ENCODE results near the gene ELFN2. TPM values are rescaled to one million over a fixed set of nuclear protein-coding genes. Genes with fewer than 3 reads are reported as not detected.

The ELFN2 gene
- polyA plus RNA-seq, 4 donors = 0.07 to 0.16 TPM; not detected in 2

GRCh38 chr22:37344735-37345449 lies 82.4 kb downstream of the ELFN2 start:
- Histone ChIP-seq H3K9me3 (ENCODE audit: control insufficient read depth in 2 of 2, insufficient read depth in 1 of 2, low read depth in 1 of 2, low read length in 1 of 2) (no peaks in the 10 kb centered on the region), H3K27me3 (ENCODE audit: control insufficient read depth in 3 of 3, insufficient read depth in 3 of 3, low read length in 3 of 3) (no peaks in the 10 kb centered on the region), H3K36me3 (ENCODE audit: control insufficient read depth in 3 of 3, insufficient read depth in 2 of 3, low read depth in 1 of 3, low read length in 3 of 3) (no peaks in the 10 kb centered on the region), H3K4me1 (ENCODE audit: control insufficient read depth in 3 of 3, insufficient read depth in 2 of 3, low read depth in 1 of 3, low read length in 2 of 3) (peaks cover 0 to 12% (median 6%) of the 10 kb centered on the region in 3 donors), H3K4me3 (ENCODE audit: low read depth in 1 of 3, low read length in 3 of 3) (no peak overlapping the region), H3K27ac (ENCODE audit: low read depth in 1 of 3, low read length in 2 of 3) (no peak overlapping the region)
- 76 to 78% (median 78%) methylated on average over 10 to 13 of the region's 13 CpGs for WGBS, 3 donors
- FAIRE-seq (no peak), DNase-seq (no peak)

GRCh38 chr22:37343863-37344734 lies 83.2 kb downstream of the ELFN2 start:
- no peak for DNase-seq
- Histone ChIP-seq H3K27ac (ENCODE audit: low read depth in 1 of 3, low read length in 2 of 3) (no peak overlapping the region), H3K36me3 (ENCODE audit: control insufficient read depth in 3 of 3, insufficient read depth in 2 of 3, low read depth in 1 of 3, low read length in 3 of 3) (no peaks in the 10 kb centered on the region), H3K9me3 (ENCODE audit: control insufficient read depth in 2 of 2, insufficient read depth in 1 of 2, low read depth in 1 of 2, low read length in 1 of 2) (no peaks in the 10 kb centered on the region), H3K4me1 (ENCODE audit: control insufficient read depth in 3 of 3, insufficient read depth in 2 of 3, low read depth in 1 of 3, low read length in 2 of 3) (peaks cover 2 to 16% (median 6%) of the 10 kb centered on the region in 3 donors), H3K4me3 (ENCODE audit: low read depth in 1 of 3, low read length in 3 of 3) (no peak overlapping the region), H3K27me3 (ENCODE audit: control insufficient read depth in 3 of 3, insufficient read depth in 3 of 3, low read length in 3 of 3) (no peaks in the 10 kb centered on the region)
- 68 to 77% (median 69%) methylated on average over 12 to 17 of the region's 17 CpGs for WGBS, 3 donors
- FAIRE-seq = no peak

DNA sequence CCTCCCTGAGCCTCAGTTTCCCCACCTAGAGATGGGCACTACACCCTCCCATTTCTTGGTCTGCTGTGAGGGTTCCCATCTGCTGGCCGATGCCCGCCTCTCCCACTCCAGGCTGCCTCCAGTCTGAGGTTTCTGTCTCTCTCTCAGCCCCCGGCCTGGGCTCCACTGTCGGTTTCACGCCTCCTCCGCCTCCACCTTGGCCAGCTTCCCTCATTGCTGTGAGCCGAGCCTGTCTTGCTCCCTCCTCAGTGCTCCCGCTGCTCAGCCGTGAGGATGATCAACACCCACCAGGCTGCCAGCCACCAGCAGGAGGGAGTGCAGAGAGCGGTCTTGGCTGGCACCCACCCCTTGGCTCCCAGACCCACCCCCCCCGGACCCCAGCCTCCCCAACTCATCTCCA lies 83.9 kb downstream of the ELFN2 start:
- 61 to 69% (median 64%) methylated on average over 11 of the region's 11 CpGs for WGBS, 3 donors

GRCh38 chr22:37342065-37342464 lies 85.2 kb downstream of the ELFN2 start:
- WGBS, 3 donors = 80 to 84% (median 83%) methylated on average over 6 of the region's 6 CpGs
- Histone ChIP-seq H3K36me3 (ENCODE audit: control insufficient read depth in 3 of 3, insufficient read depth in 2 of 3, low read depth in 1 of 3, low read length in 3 of 3) (no peaks in the 10 kb centered on the region), H3K27me3 (ENCODE audit: control insufficient read depth in 3 of 3, insufficient read depth in 3 of 3, low read length in 3 of 3) (no peaks in the 10 kb centered on the region), H3K27ac (ENCODE audit: low read depth in 1 of 3, low read length in 2 of 3) (no peak overlapping the region), H3K4me1 (ENCODE audit: control insufficient read depth in 3 of 3, insufficient read depth in 2 of 3, low read depth in 1 of 3, low read length in 2 of 3) (peaks cover 6 to 30% (median 7%) of the 10 kb centered on the region in 3 donors), H3K9me3 (ENCODE audit: control insufficient read depth in 2 of 2, insufficient read depth in 1 of 2, low read depth in 1 of 2, low read length in 1 of 2) (no peaks in the 10 kb centered on the region), H3K4me3 (ENCODE audit: low read depth in 1 of 3, low read length in 3 of 3) (no peak overlapping the region)
- DNase-seq (no peak), FAIRE-seq (no peak)

More for the DNA sequence above, 83.9 kb downstream of the ELFN2 start:
- Histone ChIP-seq H3K36me3 (ENCODE audit: control insufficient read depth in 3 of 3, insufficient read depth in 2 of 3, low read depth in 1 of 3, low read length in 3 of 3) (no peaks in the 10 kb centered on the region), H3K4me1 (ENCODE audit: control insufficient read depth in 3 of 3, insufficient read depth in 2 of 3, low read depth in 1 of 3, low read length in 2 of 3) (peaks cover 4 to 23% (median 6%) of the 10 kb centered on the region in 3 donors), H3K9me3 (ENCODE audit: control insufficient read depth in 2 of 2, insufficient read depth in 1 of 2, low read depth in 1 of 2, low read length in 1 of 2) (no peaks in the 10 kb centered on the region), H3K4me3 (ENCODE audit: low read depth in 1 of 3, low read length in 3 of 3) (no peak overlapping the region), H3K27me3 (ENCODE audit: control insufficient read depth in 3 of 3, insufficient read depth in 3 of 3, low read length in 3 of 3) (no peaks in the 10 kb centered on the region), H3K27ac (ENCODE audit: low read depth in 1 of 3, low read length in 2 of 3) (no peak overlapping the region)
- DNase-seq = no peak
- no peak for FAIRE-seq

DNA sequence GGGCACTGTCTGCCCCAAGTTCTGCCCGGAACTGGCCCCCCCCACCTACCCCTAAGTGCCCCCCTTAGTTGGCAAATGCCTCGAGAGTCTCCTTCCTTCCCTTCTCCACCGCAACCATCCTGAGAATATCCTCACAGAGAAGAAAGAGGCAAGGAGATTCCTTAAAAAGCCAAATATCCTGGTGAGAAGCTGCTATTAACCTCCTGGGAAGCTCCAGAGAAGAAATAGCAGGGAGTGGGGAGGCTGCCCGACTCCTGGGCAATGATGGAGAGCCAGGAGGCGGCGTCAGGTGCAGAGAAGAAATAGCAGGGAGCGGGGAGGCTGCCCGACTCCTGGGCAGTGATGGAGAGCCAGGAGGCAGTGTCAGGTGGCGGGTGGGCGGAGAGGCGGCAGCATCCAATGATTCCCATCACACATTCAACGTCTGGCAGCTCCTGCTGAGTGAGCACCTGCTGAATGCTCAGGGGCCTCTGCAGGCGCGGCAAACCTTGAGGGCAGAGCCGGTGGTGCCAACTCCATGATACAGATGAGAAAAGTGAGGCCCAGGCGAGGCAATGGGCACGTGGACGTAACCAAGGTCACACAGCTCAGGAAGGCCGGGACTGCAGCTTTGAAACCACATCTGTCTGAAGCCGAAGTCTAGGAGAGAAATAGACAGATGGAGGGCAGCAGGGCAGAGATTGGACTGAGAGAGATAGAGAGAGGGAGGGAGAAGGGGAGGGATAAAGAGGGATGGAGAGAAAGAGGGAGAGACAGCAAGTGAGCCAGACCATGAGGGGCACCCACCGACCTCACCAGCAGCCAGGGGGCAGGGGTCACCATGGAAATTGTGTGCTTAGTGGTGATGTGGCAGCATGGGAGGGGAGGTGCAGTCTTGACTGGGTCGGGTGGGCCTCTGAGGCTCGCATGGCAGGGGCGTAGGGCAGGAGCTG lies 86.7 kb downstream of the ELFN2 start:
- Histone ChIP-seq H3K27ac (ENCODE audit: low read depth in 1 of 3, low read length in 2 of 3) (no peak overlapping the region), H3K9me3 (ENCODE audit: control insufficient read depth in 2 of 2, insufficient read depth in 1 of 2, low read depth in 1 of 2, low read length in 1 of 2) (no peaks in the 10 kb centered on the region), H3K36me3 (ENCODE audit: control insufficient read depth in 3 of 3, insufficient read depth in 2 of 3, low read depth in 1 of 3, low read length in 3 of 3) (no peaks in the 10 kb centered on the region), H3K4me1 (ENCODE audit: control insufficient read depth in 3 of 3, insufficient read depth in 2 of 3, low read depth in 1 of 3, low read length in 2 of 3) (peaks cover 0 to 28% (median 9%) of the 10 kb centered on the region in 3 donors), H3K4me3 (ENCODE audit: low read depth in 1 of 3, low read length in 3 of 3) (no peak overlapping the region), H3K27me3 (ENCODE audit: control insufficient read depth in 3 of 3, insufficient read depth in 3 of 3, low read length in 3 of 3) (peaks cover 0 to 4% (median 0%) of the 10 kb centered on the region in 3 donors)
- FAIRE-seq = no peak
- DNase-seq = no peak
- WGBS, 3 donors = 40 to 53% (median 45%) methylated on average over 21 to 24 of the region's 24 CpGs

DNA sequence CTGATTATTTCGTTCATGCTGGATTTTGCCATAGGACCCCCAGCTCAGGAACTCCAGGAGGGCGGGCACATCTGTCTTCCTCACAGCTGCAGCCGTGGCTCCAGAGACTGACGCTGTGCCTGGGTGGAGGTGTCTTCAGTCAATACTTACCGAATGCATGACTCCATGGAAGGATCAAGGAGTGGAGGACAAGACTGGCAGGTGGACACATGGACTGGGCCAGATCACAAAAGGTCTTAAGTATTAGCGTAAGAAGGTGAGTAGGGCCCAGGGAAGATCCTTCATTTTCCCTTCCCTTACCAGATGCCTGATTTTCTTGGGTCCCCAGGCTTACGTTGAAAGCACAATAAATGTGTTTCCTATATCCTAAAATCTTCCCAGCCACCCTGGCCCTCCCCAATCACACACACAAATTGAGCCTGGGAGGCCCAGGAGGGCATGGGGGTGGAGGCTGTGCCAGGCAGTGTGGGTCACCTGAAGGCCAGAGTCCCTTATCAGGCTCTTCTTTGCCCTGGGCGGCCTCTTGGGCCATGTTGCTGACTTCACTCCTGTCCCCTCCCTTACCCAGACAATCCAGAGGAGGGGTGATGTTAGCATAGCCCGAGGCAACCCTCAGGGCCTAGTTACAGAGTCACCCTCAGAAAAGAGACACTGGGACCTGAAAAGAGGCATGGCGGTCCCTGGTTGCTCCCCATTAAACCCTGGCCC lies 88.6 kb downstream of the ELFN2 start:
- DNase-seq = peak; percentile 35 to 73
- H3K4me3 ChIP-seq (ENCODE audit: low read depth in 1 of 3, low read length in 3 of 3) = no peak overlapping the region
- H3K27ac ChIP-seq (ENCODE audit: low read depth in 1 of 3, low read length in 2 of 3) = peak overlapping the region in 1 of 3 donors; percentile 2
- H3K9me3 ChIP-seq (ENCODE audit: control insufficient read depth in 2 of 2, insufficient read depth in 1 of 2, low read depth in 1 of 2, low read length in 1 of 2) = no peaks in the 10 kb centered on the region
- no peaks in the 10 kb centered on the region for H3K36me3 ChIP-seq (ENCODE audit: control insufficient read depth in 3 of 3, insufficient read depth in 2 of 3, low read depth in 1 of 3, low read length in 3 of 3)
- H3K4me1 ChIP-seq (ENCODE audit: control insufficient read depth in 3 of 3, insufficient read depth in 2 of 3, low read depth in 1 of 3, low read length in 2 of 3) = peaks cover 3 to 42% (median 9%) of the 10 kb centered on the region in 3 donors
- 82 to 85% (median 83%) methylated on average over 10 of the region's 10 CpGs for WGBS, 3 donors
- FAIRE-seq = no peak
- H3K27me3 ChIP-seq (ENCODE audit: control insufficient read depth in 3 of 3, insufficient read depth in 3 of 3, low read length in 3 of 3) = peaks cover 0 to 21% (median 11%) of the 10 kb centered on the region in 3 donors

GRCh38 chr22:37337204-37337943 lies 89.9 kb downstream of the ELFN2 start:
- Histone ChIP-seq H3K36me3 (ENCODE audit: control insufficient read depth in 3 of 3, insufficient read depth in 2 of 3, low read depth in 1 of 3, low read length in 3 of 3) (no peaks in the 10 kb centered on the region), H3K4me1 (ENCODE audit: control insufficient read depth in 3 of 3, insufficient read depth in 2 of 3, low read depth in 1 of 3, low read length in 2 of 3) (peaks cover 3 to 42% (median 9%) of the 10 kb centered on the region in 3 donors), H3K27ac (ENCODE audit: low read depth in 1 of 3, low read length in 2 of 3) (no peak overlapping the region), H3K4me3 (ENCODE audit: low read depth in 1 of 3, low read length in 3 of 3) (no peak overlapping the region), H3K27me3 (ENCODE audit: control insufficient read depth in 3 of 3, insufficient read depth in 3 of 3, low read length in 3 of 3) (peaks cover 0 to 34% (median 15%) of the 10 kb centered on the region in 3 donors), H3K9me3 (ENCODE audit: control insufficient read depth in 2 of 2, insufficient read depth in 1 of 2, low read depth in 1 of 2, low read length in 1 of 2) (no peaks in the 10 kb centered on the region)
- WGBS, 3 donors = 66 to 71% (median 71%) methylated on average over 7 to 8 of the region's 8 CpGs
- no peak for DNase-seq
- no peak for FAIRE-seq
